GM12891 (cell line): ENCODE data around the gene LYRM9.

Experiments used
- POLR2A ChIP-seq: IDR thresholded peaks from 2 replicates; pipeline ENCODE4 v1.6.1; 2011; ENCODE audit warnings: low read depth, low read length, control low read depth
- POLR2AphosphoS5 ChIP-seq: IDR thresholded peaks from 2 replicates; pipeline ENCODE4 v1.6.1; 2011; ENCODE audit warnings: low read depth, low read length, control low read depth
- POU2F2 ChIP-seq: IDR thresholded peaks from 2 replicates; pipeline ENCODE4 v1.6.1; 2011; ENCODE audit warnings: low read depth, mild to moderate bottlenecking, control low read depth, low read length, moderate library complexity
- TAF1 ChIP-seq: IDR thresholded peaks from 2 replicates; pipeline ENCODE4 v1.6.1; 2011; ENCODE audit warnings: low read depth, low read length, control low read depth

DNA sequence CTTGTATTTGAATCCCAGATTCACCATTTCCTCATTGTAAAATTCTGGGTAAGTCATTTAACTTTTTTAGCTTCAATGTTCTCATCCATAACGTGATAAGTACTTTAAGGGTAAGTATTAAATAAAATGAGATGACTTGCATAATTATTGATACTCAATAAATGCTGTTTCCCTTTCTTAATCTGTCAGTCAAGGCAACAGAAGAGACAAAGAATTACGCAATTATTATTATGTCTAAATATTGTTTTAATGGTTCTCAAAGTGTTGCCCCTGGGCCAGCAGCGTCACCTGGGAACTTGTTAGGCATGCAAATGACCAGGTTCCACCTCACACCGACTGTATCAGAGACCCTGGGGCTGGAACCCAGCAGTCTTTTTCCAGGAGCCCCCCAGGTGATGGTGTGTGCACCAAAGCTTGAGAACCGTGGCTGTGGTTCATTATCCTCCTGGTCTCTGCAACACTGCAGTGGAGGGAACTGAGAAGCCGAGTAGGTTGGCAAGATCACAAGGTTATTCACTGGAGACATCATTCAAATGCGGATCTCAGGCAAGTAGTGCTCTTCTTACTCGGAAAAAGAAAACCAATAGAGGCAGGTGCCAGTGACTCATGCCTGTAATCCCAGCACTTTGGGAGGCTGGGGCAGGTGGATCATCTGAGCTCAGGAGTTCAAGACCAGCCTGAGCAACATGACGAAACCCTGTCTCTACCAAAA, 43.5 kb downstream of the LYRM9 start:
- TF ChIP-seq POLR2A (no peak), TAF1 (no peak), POLR2AphosphoS5 (no peak), POU2F2 (no peak)
